ENCODE measurements around the gene LMAN2L.

DNA sequence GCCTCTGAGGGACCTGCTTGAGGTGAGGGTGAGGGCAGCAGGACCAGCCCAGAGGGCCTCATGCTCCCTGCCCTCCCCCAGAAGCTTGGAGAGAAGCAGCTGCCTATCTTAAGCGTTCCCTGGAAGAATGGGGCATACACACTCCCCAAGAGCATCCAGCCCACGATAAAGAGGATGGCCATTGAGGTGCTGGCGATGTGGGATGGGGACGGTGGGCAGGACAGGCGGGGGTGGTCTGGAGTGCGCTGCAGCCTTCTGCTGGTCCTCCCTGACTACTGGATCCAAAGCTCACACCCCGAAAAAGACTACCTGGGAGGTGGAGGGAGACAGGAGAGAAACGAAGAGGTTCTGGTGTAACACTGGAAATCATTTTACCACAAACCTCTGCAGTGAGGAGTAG, 45.6 kb downstream of the LMAN2L start:
- TF ChIP-seq, protein P1, sequence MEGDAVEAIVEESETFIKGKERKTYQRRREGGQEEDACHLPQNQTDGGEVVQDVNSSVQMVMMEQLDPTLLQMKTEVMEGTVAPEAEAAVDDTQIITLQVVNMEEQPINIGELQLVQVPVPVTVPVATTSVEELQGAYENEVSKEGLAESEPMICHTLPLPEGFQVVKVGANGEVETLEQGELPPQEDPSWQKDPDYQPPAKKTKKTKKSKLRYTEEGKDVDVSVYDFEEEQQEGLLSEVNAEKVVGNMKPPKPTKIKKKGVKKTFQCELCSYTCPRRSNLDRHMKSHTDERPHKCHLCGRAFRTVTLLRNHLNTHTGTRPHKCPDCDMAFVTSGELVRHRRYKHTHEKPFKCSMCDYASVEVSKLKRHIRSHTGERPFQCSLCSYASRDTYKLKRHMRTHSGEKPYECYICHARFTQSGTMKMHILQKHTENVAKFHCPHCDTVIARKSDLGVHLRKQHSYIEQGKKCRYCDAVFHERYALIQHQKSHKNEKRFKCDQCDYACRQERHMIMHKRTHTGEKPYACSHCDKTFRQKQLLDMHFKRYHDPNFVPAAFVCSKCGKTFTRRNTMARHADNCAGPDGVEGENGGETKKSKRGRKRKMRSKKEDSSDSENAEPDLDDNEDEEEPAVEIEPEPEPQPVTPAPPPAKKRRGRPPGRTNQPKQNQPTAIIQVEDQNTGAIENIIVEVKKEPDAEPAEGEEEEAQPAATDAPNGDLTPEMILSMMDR (IDR thresholded peaks at IDR 0.05) = no peak
- no peak for TF ChIP-seq POLR2A (IDR thresholded peaks at IDR 0.05)
